Brain microvascular endothelial cell (primary cell): ENCODE data around the gene DDX1.
"Not testable (repeated sequence)": the region's sequence is repeated elsewhere in the genome, so short reads cannot be mapped to it uniquely, and the experiment has no call there.

Source experiments
- DNase-seq: peaks from one replicate; pipeline ENCODE4 v3.0.0-alpha.2; 2020
- H3K27ac ChIP-seq: fragments of 250-450 bp; sonication (Bioruptor Pico); 2 replicates; pipeline ENCODE4 v1.5.1; 2020; ENCODE audit warnings: mild to moderate bottlenecking, moderate library complexity
- H3K27me3 ChIP-seq: fragments of 250-450 bp; sonication (Bioruptor Pico); replicated peaks from 2 replicates; pipeline ENCODE4 v1.5.1; 2020; ENCODE audit warnings: mild to moderate bottlenecking
- H3K36me3 ChIP-seq: fragments of 250-450 bp; sonication (Bioruptor Pico); replicated peaks from 2 replicates; pipeline ENCODE4 v1.5.1; 2020; ENCODE audit warnings: mild to moderate bottlenecking
- H3K4me3 ChIP-seq: 2 replicates; pipeline ENCODE4 v1.5.1; 2011; ENCODE audit warnings: low read depth, mild to moderate bottlenecking, control low read depth, low read length, moderate library complexity
- CTCF ChIP-seq: IDR thresholded peaks from 2 replicates; pipeline ENCODE4 v1.5.1; 2011; ENCODE audit warnings: low read depth, mild to moderate bottlenecking, moderate library complexity, low read length, control low read depth, inconsistent platforms; ENCODE audit errors: missing control alignments
- in situ Hi-C: cut with HindIII; loops from 2 replicates; pipeline ENCODE4 v1.10.0; 2017; ENCODE audit warnings: low sequenced_read_pairs, low pct_ligation_motif_present

The DDX1 gene

GRCh38 chr2:15675456-15676195, 84.0 kb downstream of the DDX1 start:
- in situ Hi-C loops = no loop called here
- no peaks in the 10 kb centered on the region for H3K36me3 ChIP-seq
- DNase-seq = no peak
- TF ChIP-seq CTCF = no peak
- no peak overlapping the region for H3K27ac ChIP-seq
- H3K4me3 ChIP-seq = no peak overlapping the region
- H3K27me3 ChIP-seq = no peaks in the 10 kb centered on the region

GRCh38 chr2:15677141-15677843, 85.6 kb downstream of the DDX1 start:
- Histone ChIP-seq H3K27ac (no peak overlapping the region), H3K36me3 (no peaks in the 10 kb centered on the region), H3K4me3 (no peak overlapping the region), H3K27me3 (no peaks in the 10 kb centered on the region)
- TF ChIP-seq CTCF = no peak
- in situ Hi-C loops = no loop called here
- DNase-seq = no peak

- DNase-seq = no peak
- no peak overlapping the region for H3K4me3 ChIP-seq
- H3K27ac ChIP-seq = no peak overlapping the region
- in situ Hi-C loops = no loop called here
- H3K27me3 ChIP-seq = no peaks in the 10 kb centered on the region
- H3K36me3 ChIP-seq = no peaks in the 10 kb centered on the region
- TF ChIP-seq CTCF = no peak
Observed at GRCh38 chr2:15678346-15678745, 86.7 kb downstream of the DDX1 start.

GRCh38 chr2:15678909-15679308, 87.2 kb downstream of the DDX1 start:
- Histone ChIP-seq H3K4me3 (no peak overlapping the region), H3K36me3 (no peaks in the 10 kb centered on the region), H3K27me3 (no peaks in the 10 kb centered on the region), H3K27ac (no peak overlapping the region)
- TF ChIP-seq CTCF = no peak
- in situ Hi-C loops = no loop called here
- no peak for DNase-seq

GRCh38 chr2:15679386-15679924, 87.8 kb downstream of the DDX1 start:
- no peak for DNase-seq
- in situ Hi-C loops = no loop called here
- H3K4me3 ChIP-seq = no peak overlapping the region
- TF ChIP-seq CTCF = no peak
- no peaks in the 10 kb centered on the region for H3K36me3 ChIP-seq
- H3K27ac ChIP-seq = no peak overlapping the region
- H3K27me3 ChIP-seq = no peaks in the 10 kb centered on the region

- H3K36me3 ChIP-seq, H3K27me3 ChIP-seq, H3K4me3 ChIP-seq, in situ Hi-C loops, H3K27ac ChIP-seq, DNase-seq: not testable (repeated sequence)
Observed at GRCh38 chr2:15680132-15680531, 88.5 kb downstream of the DDX1 start.
